ENCODE results near the gene COL18A1.

The COL18A1 gene

GRCh38 chr21:45415188-45415942 is 10.4 kb downstream of the COL18A1 start:
- DNase-seq = no peak

GRCh38 chr21:45415943-45416611 is 11.1 kb downstream of the COL18A1 start:
- DNase-seq = no peak

- no peak for DNase-seq
Measured at GRCh38 chr21:45416620-45417019, 11.7 kb downstream of the COL18A1 start.

DNA sequence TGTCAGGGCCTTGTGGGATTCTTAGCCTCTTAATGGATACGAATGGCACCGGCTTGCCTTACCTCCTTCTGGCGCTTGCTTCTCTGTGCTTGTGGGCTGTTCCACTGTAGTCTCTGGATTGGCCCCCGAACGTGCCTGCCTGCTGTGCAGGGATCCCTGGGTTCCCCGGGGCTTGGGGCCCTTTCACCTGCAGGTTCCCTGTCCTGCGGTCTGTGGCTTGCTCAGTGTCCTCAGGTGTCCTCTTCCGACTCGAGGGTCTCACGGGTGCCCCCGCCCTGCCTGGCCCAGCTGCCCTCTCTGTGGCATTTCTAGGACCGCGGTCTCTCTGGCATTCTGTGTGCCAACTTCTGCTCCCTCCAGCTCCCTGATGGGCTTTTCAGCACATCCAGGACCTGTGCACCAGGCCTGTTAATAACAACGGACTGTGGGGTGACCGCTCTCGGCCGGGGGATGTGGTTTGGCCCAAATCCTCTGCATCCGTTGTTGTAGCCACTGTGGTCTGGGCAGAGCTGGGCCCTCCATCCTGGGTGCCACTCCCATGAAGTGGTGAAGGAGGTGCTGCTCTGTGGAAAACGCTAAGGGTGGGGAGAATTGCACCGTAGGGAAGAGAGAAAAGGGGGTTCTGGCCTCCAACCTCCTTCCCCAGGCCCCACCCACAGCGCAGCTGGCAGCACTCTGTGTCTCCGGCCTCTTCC is 12.4 kb downstream of the COL18A1 start:
- DNase-seq = no peak

DNA sequence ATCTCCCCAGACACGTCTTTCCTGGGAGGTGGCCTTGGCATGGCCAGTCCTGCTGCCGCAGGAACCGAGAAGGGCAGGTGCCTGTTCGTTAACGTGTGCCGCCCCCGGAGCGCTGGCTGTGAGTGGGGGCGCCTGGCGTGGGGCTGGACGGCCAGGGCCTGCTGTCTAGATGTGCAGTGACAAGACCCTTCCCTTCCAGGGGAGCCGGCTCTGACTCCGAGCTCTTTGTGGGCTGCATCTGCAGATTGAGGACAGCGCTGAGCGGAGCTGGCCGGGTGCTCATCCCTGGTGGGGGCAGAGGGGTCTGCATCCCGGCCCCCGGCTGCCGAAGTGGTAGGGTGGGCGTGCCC is 13.0 kb downstream of the COL18A1 start:
- DNase-seq = no peak

GRCh38 chr21:45418301-45419071 is 13.5 kb downstream of the COL18A1 start:
- no peak for DNase-seq

DNA sequence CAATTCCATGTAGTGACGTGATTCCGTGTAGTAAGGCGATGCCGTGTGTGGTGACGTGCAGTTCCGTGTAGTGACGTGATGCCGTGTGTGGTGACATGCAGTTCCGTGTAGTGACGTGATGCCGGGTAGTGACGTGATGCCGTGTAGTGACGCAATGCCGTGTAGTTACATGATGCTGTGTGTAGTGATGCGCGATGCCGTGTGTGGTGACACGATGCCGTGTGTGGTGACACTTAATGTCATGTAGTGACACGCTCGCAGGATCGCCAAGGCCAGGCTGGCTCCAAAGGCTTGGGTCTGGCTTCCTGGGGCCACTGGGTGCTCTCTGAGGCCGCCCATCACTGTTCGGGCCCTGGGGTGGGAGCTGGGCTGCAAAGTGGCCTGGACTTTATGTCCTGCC is 14.2 kb downstream of the COL18A1 start:
- no peak for DNase-seq

- DNase-seq = no peak
Measured at GRCh38 chr21:45420061-45421041, 15.4 kb downstream of the COL18A1 start.

- DNase-seq = no peak
Measured at GRCh38 chr21:45421071-45421845, 16.3 kb downstream of the COL18A1 start.

DNA sequence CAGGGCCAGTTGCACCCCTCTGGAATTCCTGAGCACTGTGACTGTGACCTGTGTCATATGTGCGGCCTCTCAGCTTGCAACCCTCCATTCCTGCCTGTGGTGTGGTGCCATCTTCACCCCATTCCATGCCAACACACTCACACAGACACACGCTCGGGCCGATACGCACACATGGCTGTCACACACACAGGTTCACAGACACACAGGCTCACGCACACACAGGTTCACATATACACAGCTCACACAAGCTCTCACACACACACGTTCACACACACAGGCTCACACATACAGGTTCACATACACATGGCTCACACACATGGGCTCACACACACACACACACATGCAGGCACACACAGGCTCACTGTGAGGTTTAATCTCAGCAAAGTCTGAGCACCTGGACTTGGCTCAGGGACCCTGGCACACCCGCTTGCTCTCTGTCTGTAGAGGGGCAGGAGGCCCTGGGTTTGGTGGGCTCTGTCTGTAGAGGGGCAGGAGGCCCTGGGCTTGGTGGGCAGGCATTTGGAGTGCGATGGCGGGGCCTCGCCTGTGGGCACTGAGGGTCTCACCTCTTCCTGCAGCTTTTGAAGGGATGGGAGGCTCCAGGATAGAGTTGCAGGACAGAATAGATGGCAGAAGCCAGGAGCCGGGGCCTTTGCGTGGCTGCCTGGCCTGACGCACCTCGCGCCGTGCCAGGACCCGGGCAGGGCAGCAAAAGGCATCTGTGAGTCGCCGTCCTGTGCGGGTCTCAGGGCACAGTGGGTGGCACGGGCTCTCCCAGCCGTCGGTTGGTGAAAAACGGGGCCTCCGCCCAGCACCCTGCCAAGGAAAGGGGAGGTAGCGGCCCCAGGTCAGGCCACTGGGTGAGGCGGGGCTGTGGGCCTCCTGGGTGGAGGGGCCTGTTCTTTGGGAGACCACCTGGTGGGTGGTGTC is 17.1 kb downstream of the COL18A1 start:
- DNase-seq = no peak

GRCh38 chr21:45423201-45423955 is 18.4 kb downstream of the COL18A1 start:
- no peak for DNase-seq

DNA sequence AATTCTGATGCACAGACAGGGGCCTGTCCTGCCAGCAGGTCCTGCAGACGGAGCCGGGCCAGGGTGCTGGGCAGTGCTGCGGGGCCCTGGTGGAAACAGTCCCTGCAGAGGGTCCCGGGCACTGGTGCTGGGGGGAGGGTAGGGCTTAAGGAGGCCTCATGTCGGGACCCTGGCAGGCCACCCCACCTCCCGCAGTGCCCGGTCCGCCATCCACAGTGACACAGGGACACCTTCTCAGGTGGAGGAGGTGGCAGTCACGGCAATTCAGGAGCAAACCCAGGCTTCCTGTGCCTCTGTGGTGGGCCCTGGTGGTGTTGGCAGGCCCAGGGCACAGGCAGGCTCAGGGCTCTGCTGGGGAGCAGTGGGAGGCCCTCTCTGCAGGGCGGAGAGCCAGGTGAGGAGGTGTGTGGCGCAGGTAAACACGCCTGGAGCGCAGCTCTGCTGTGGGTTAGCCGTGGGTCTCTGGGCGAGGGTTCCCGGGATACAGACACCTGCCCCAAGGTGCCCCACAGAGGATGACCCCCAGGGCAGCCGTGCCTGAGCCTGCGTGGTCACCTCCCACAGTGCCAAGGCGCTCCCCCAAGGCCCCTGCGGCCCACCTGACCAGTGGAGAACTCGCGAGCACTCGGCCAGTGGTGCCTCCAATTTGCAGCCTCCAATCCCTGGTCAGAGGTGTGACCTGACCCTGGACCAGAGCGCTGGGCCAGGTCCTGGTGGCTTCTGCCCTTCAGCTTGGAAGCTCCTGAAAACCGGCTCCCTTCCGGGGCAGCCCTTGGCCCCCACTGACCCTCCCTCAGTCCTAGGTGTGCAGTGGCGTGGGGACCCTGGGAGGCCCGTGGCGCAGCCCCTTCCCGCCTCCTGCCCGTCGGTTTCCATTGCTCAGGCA is 19.2 kb downstream of the COL18A1 start:
- DNase-seq = no peak

DNA sequence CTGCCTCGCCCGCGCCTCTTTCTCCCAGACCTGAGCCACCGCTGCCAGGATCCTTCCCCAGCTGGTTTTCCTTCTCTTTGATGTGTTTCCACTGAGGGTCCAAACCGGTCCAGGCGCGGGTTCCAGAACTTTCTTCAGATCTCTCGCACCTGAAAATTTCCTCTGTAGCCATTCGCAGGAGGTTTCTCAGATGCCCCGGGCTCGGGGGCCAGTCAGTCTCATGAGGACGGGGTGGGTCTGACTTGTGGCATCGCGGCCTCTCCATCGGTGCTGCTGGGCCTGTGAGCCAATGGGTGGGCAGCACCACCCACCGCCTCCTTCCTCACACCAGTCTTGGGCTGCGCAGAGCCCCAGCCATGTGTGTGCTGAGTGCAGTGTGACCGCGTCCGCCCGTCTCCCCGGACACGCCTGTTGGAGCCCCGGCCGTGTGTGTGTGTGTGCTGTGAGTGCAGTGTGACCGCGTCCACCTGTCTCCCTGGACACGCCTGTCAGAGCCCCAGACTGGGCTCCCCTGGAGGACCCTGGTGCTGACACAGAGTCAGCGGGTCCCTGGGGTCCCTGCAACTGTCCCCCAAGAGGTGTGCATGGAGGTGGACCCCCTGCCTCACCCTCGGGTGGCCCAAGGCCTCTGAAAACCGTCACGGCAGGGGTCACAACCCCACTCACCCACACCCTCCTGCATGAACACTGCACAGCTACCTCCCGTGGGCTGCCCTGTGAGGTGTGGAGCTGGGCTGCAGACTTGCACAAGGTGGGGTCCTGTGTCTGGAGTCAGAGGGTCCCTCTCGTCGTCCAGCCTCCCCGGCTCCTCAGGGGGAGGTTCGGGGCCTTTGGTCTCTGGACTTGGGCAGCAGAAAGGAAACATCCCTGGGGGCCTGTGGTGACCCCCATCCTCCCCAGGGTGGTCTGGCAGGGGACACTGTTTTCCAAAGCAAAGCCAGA is 20.2 kb downstream of the COL18A1 start:
- no peak for DNase-seq

DNA sequence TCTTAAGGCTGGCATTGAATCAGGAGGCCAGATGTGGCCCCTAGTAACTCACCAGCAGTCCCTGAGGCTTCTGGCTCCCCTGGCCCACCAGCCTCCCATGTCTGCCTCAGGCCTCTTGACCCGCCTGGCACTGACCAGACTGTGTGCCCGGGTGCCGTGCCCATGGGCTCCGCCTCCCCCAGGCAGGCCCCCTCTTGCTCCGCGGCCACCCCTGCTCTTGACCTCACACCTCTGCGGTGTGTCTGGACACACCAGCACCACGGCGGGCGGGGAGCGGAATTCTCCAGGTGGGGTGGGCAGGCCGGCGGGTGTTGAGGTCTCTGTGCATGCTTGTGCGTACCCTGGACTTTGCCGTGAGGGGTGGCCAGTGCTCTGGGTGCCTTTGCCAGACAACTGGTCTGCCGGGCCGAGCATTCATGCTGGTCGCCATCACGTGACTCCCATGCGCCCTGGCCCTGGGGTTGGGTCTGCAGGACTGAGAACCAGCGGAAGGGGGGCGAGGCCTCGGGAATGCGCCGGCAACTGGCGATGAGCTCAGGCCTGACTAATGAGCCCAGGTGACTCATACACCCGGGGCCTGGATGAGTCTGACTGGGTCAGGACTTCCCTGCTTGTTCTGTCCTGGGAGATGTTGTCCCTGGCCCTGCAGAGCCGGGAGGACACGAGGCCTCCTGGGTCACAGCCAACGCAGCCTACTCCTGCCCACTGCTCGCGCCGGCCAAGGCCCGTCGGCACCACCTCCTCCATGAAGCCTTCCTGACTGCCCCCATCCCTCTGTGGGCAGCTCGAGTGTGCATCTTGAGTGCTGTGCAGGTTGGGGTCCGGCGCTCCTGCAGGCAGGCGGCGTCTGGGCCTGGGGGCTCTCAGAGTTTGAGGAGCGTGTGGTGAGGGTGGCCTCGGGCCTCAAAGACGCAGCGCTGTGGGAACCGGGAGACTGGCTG is 22.6 kb downstream of the COL18A1 start:
- DNase-seq = no peak

DNA sequence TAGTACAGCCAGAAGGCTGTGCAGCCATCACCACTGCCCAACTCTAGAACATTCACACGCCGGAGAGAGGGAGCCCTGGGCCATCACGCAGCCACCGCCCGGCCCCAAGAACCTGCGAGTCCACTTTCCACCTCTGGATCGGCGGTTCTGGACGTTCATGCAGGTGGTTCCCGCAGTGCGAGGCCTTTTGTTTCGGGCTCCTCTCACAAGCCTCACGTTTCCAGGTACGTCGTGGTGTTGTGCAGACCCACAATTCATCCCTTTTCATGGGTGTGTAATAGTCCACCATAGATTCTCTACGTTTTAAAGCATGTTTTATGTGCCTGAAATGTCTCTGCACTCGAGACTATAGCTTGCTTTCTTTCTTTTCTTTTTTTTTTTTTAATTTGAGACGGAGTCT is 23.6 kb downstream of the COL18A1 start:
- DNase-seq = no peak

Data from activated CD4-positive, CD25-positive, alpha-beta regulatory T cell (primary cell).